Chondrocyte (in vitro differentiated cells): ENCODE data around the gene CTIF. TPM values are rescaled to one million over a fixed set of nuclear protein-coding genes. Genes with fewer than 3 reads are reported as not detected.

Experiments
- DNase-seq: peaks from one replicate; pipeline ENCODE4 v3.0.0; 2021; ENCODE audit warnings: mixed read lengths, low spot score
- H3K27ac Mint-ChIP-seq: one replicate; pipeline ENCODE4 v1.8.0; 2021; ENCODE audit warnings: mild to moderate bottlenecking, moderate library complexity, mixed read lengths; ENCODE audit not compliant: unreplicated experiment
- H3K27me3 Mint-ChIP-seq: 2 replicates; pipeline ENCODE4 v1.8.0; 2021; ENCODE audit warnings: low read depth, mixed read lengths
- H3K36me3 Mint-ChIP-seq: 2 replicates; pipeline ENCODE4 v1.8.0; 2021; ENCODE audit warnings: low read depth, mixed read lengths
- H3K4me1 Mint-ChIP-seq: 2 replicates; pipeline ENCODE4 v1.8.0; 2021; ENCODE audit warnings: low read depth, mild to moderate bottlenecking, mixed read lengths
- H3K4me3 Mint-ChIP-seq: one replicate; pipeline ENCODE4 v1.8.0; 2021; ENCODE audit warnings: mild to moderate bottlenecking, moderate library complexity, mixed read lengths; ENCODE audit not compliant: unreplicated experiment
- H3K9me3 Mint-ChIP-seq: 2 replicates; pipeline ENCODE4 v1.8.0; 2021; ENCODE audit warnings: low read depth, mixed read lengths
- CTCF ChIP-seq: fragments of 200-600 bp; sonication (generic); IDR thresholded peaks from 2 replicates; pipeline ENCODE4 v1.5.0; 2021; ENCODE audit warnings: antibody characterized with exemption, mild to moderate bottlenecking, moderate library complexity
- total RNA-seq: library from RNA; stranded (reverse); gene quantifications from 3 replicates; pipeline ENCODE4 v1.2.1, GENCODE V29; 2021

CTIF gene
- total RNA-seq, 1 donor from 2014 or later, result 184 TPM

GRCh38 chr18:48670751-48671560, 132.1 kb downstream of the CTIF start:
- H3K4me3 Mint-ChIP-seq, result no peak overlapping the region
- no peaks in the 10 kb centered on the region for H3K27me3 Mint-ChIP-seq
- peak overlapping the region; percentile 49 for H3K27ac Mint-ChIP-seq
- no peak for DNase-seq
- TF ChIP-seq CTCF, result no peak
- peaks cover 33% of the 10 kb centered on the region for H3K36me3 Mint-ChIP-seq
- H3K4me1 Mint-ChIP-seq, result peaks cover 15% of the 10 kb centered on the region
- peaks cover 9% of the 10 kb centered on the region for H3K9me3 Mint-ChIP-seq

GRCh38 chr18:48671561-48671945, 132.7 kb downstream of the CTIF start:
- H3K36me3 Mint-ChIP-seq, result peaks cover 27% of the 10 kb centered on the region
- peaks cover 21% of the 10 kb centered on the region for H3K4me1 Mint-ChIP-seq
- DNase-seq, result no peak
- H3K27ac Mint-ChIP-seq, result peak overlapping the region; percentile 6
- no peaks in the 10 kb centered on the region for H3K27me3 Mint-ChIP-seq
- TF ChIP-seq CTCF, result no peak
- H3K4me3 Mint-ChIP-seq, result no peak overlapping the region
- peaks cover 6% of the 10 kb centered on the region for H3K9me3 Mint-ChIP-seq

- Mint-ChIP-seq H3K9me3 (peaks cover 6% of the 10 kb centered on the region), H3K4me1 (peaks cover 33% of the 10 kb centered on the region), H3K4me3 (no peak overlapping the region), H3K36me3 (peaks cover 23% of the 10 kb centered on the region), H3K27me3 (no peaks in the 10 kb centered on the region), H3K27ac (peak overlapping the region; percentile 45)
- no peak for TF ChIP-seq CTCF
- peak; percentile 72 for DNase-seq
Measured at GRCh38 chr18:48672671-48673340, 134.0 kb downstream of the CTIF start.

- H3K36me3 Mint-ChIP-seq, result peaks cover 17% of the 10 kb centered on the region
- no peak for TF ChIP-seq CTCF
- no peaks in the 10 kb centered on the region for H3K27me3 Mint-ChIP-seq
- peaks cover 6% of the 10 kb centered on the region for H3K9me3 Mint-ChIP-seq
- no peak for DNase-seq
- no peak overlapping the region for H3K4me3 Mint-ChIP-seq
- no peak overlapping the region for H3K27ac Mint-ChIP-seq
- H3K4me1 Mint-ChIP-seq, result peaks cover 38% of the 10 kb centered on the region
Measured at GRCh38 chr18:48673456-48673852, 134.6 kb downstream of the CTIF start.

- peaks cover 14% of the 10 kb centered on the region for H3K36me3 Mint-ChIP-seq
Measured at GRCh38 chr18:48673853-48674721, 135.3 kb downstream of the CTIF start.

More at GRCh38 chr18:48673853-48674721, 135.3 kb downstream of the CTIF start:
- Mint-ChIP-seq H3K4me1 (peaks cover 44% of the 10 kb centered on the region), H3K27ac (peak overlapping the region; percentile 27), H3K27me3 (no peaks in the 10 kb centered on the region), H3K4me3 (no peak overlapping the region), H3K9me3 (peaks cover 6% of the 10 kb centered on the region)
- TF ChIP-seq CTCF, result no peak
- DNase-seq, result peak; percentile 58
